Retinal pigment epithelial cell (primary cell): ENCODE results near the gene MEI4.
"Not testable (repeated sequence)": the region's sequence is repeated elsewhere in the genome, so short reads cannot be mapped to it uniquely, and the experiment has no call there.

Source experiments
- DNase-seq: peaks from one replicate; pipeline ENCODE4 v3.0.0-alpha.2; 2010; ENCODE audit warnings: low read depth
- H3K4me3 ChIP-seq: 2 replicates; pipeline ENCODE4 v1.5.1; 2011; ENCODE audit warnings: mild to moderate bottlenecking, low read length, control low read depth, moderate library complexity
- CTCF ChIP-seq: conservative IDR thresholded peaks from 2 replicates; pipeline ENCODE4 v1.5.1; 2011; ENCODE audit warnings: low read depth, low read length, control low read depth, inconsistent platforms

Gene MEI4

GRCh38 chr6:77716311-77716710, 63.5 kb downstream of the MEI4 start:
- no peak for DNase-seq
- no peak for TF ChIP-seq CTCF
- no peak overlapping the region for H3K4me3 ChIP-seq

GRCh38 chr6:77736010-77736409, 83.2 kb downstream of the MEI4 start:
- DNase-seq, H3K4me3 ChIP-seq: not testable (repeated sequence)

GRCh38 chr6:77740380-77740779, 87.5 kb downstream of the MEI4 start:
- peak; percentile 4 for DNase-seq
- no peak overlapping the region for H3K4me3 ChIP-seq
- peak; percentile 47 for TF ChIP-seq CTCF

GRCh38 chr6:77752156-77752555, 99.3 kb downstream of the MEI4 start:
- not testable (repeated sequence) for DNase-seq, H3K4me3 ChIP-seq

- DNase-seq, result no peak
- no peak for TF ChIP-seq CTCF
- H3K4me3 ChIP-seq, result no peak overlapping the region
Measured at GRCh38 chr6:77762386-77762785, 109.5 kb downstream of the MEI4 start.

- no peak overlapping the region for H3K4me3 ChIP-seq
- no peak for TF ChIP-seq CTCF
- DNase-seq, result no peak
Measured at GRCh38 chr6:77763124-77763523, 110.3 kb downstream of the MEI4 start.

GRCh38 chr6:77764364-77764763, 111.5 kb downstream of the MEI4 start:
- H3K4me3 ChIP-seq, result no peak overlapping the region
- TF ChIP-seq CTCF, result no peak
- DNase-seq, result no peak

GRCh38 chr6:77773157-77773822, 120.5 kb downstream of the MEI4 start:
- no peak for TF ChIP-seq CTCF
- H3K4me3 ChIP-seq, result no peak overlapping the region
- no peak for DNase-seq
